ENCODE results near the gene THOC1.

DNA sequence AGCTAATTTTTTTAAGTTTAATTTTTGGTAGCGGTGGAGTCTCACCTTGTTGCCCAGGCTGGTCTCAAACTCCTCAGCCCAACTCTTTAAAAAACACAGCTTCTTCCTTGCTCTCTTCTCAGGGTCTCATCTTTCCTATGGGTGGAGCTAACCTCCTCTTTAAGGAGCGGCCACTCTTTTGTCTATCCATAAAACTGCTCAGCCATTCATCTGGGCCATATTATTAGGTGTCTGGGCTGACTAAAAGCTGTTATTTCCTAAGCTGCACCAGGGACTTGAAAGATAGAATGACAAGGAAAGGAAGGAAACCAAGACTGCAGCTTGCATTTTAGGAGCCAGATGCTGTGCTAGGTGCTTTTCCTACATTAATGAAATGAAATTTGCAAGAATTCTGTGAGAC lies 35.8 kb upstream of the THOC1 start:
- TF ChIP-seq RAD21 (IDR thresholded peaks at IDR 0.05 in 1 of 2, conservative IDR thresholded peaks at IDR 0.05 in 1 of 2; ENCODE audit: low read depth in 2 of 2, low read length in 2 of 2) (no peak), SIRT6 (IDR thresholded peaks at IDR 0.05; ENCODE audit: low read length) (no peak), JUN (IDR thresholded peaks at IDR 0.05; ENCODE audit: low read depth, low read length) (no peak), TCF12 (IDR thresholded peaks at IDR 0.05; ENCODE audit: low read depth, low read length) (no peak), SUZ12 (IDR thresholded peaks at IDR 0.05; ENCODE audit: low read length) (no peak)
- TF ChIP-seq, protein P1, sequence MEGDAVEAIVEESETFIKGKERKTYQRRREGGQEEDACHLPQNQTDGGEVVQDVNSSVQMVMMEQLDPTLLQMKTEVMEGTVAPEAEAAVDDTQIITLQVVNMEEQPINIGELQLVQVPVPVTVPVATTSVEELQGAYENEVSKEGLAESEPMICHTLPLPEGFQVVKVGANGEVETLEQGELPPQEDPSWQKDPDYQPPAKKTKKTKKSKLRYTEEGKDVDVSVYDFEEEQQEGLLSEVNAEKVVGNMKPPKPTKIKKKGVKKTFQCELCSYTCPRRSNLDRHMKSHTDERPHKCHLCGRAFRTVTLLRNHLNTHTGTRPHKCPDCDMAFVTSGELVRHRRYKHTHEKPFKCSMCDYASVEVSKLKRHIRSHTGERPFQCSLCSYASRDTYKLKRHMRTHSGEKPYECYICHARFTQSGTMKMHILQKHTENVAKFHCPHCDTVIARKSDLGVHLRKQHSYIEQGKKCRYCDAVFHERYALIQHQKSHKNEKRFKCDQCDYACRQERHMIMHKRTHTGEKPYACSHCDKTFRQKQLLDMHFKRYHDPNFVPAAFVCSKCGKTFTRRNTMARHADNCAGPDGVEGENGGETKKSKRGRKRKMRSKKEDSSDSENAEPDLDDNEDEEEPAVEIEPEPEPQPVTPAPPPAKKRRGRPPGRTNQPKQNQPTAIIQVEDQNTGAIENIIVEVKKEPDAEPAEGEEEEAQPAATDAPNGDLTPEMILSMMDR (IDR thresholded peaks at IDR 0.05; ENCODE audit: control extremely low read depth in 1 of 3, insufficient read depth in 1 of 3, low read depth in 1 of 3, low read length in 3 of 3): no peak
- TF ChIP-seq, protein P2, sequence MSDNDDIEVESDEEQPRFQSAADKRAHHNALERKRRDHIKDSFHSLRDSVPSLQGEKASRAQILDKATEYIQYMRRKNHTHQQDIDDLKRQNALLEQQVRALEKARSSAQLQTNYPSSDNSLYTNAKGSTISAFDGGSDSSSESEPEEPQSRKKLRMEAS (IDR thresholded peaks at IDR 0.05): no peak
- TF ChIP-seq, protein P3, sequence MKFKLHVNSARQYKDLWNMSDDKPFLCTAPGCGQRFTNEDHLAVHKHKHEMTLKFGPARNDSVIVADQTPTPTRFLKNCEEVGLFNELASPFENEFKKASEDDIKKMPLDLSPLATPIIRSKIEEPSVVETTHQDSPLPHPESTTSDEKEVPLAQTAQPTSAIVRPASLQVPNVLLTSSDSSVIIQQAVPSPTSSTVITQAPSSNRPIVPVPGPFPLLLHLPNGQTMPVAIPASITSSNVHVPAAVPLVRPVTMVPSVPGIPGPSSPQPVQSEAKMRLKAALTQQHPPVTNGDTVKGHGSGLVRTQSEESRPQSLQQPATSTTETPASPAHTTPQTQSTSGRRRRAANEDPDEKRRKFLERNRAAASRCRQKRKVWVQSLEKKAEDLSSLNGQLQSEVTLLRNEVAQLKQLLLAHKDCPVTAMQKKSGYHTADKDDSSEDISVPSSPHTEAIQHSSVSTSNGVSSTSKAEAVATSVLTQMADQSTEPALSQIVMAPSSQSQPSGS (IDR thresholded peaks at IDR 0.05; ENCODE audit: low read length): no peak

Measured in H1 (cell line).